GM21723 (cell line): ENCODE measurements around the gene INTU.
A peak's percentile ranks its signal among the peaks of the same experiment; 100 is the strongest.
"Not testable (repeated sequence)": the region's sequence is repeated elsewhere in the genome, so short reads cannot be mapped to it uniquely, and the experiment has no call there.

Source experiments
- ATAC-seq: cut with Tn5 transposase; IDR thresholded peaks from one replicate; pipeline ENCODE4 v1.9.1; 2021; ENCODE audit warnings: mild to moderate bottlenecking, moderate library complexity; ENCODE audit not compliant: unreplicated experiment

Gene INTU

GRCh38 chr4:127642169-127642568, 9.4 kb downstream of the INTU start:
- ATAC-seq = no peak

GRCh38 chr4:127643791-127644190, 11.0 kb downstream of the INTU start:
- ATAC-seq = no peak

GRCh38 chr4:127648061-127648460, 15.3 kb downstream of the INTU start:
- ATAC-seq = no peak

- ATAC-seq = not testable (repeated sequence)
These were observed 22.8 kb downstream of the INTU start for GRCh38 chr4:127655590-127655989.

GRCh38 chr4:127656047-127656680, 23.4 kb downstream of the INTU start:
- no peak for ATAC-seq

- ATAC-seq = no peak
These were observed 27.6 kb downstream of the INTU start for GRCh38 chr4:127660284-127660885.

- ATAC-seq = no peak
These were observed 34.4 kb downstream of the INTU start for GRCh38 chr4:127667116-127667515.

GRCh38 chr4:127667772-127668171, 35.0 kb downstream of the INTU start:
- ATAC-seq = no peak

GRCh38 chr4:127668770-127669169, 36.0 kb downstream of the INTU start:
- ATAC-seq = no peak

- ATAC-seq = no peak
These were observed 36.9 kb downstream of the INTU start for GRCh38 chr4:127669691-127670090.

GRCh38 chr4:127672111-127672510, 39.4 kb downstream of the INTU start:
- no peak for ATAC-seq

- no peak for ATAC-seq
These were observed 52.5 kb downstream of the INTU start for GRCh38 chr4:127685292-127685691.

GRCh38 chr4:127686658-127687057, 53.9 kb downstream of the INTU start:
- ATAC-seq = no peak

- ATAC-seq = no peak
These were observed 54.8 kb downstream of the INTU start for GRCh38 chr4:127687580-127687979.

GRCh38 chr4:127698789-127699200, 66.0 kb downstream of the INTU start:
- ATAC-seq = peak; percentile 100

GRCh38 chr4:127708985-127709384, 76.2 kb downstream of the INTU start:
- ATAC-seq = no peak

GRCh38 chr4:127709456-127709855, 76.7 kb downstream of the INTU start:
- ATAC-seq = no peak

GRCh38 chr4:127730142-127730913, 97.6 kb downstream of the INTU start, which contains the start of gene SLC25A31:
Gene SLC25A31, plus strand, starts transcription at chr4:127730400. Its CDS starts 146 bp downstream, at chr4:127730546.
- ATAC-seq = no peak

GRCh38 chr4:127731406-127731805, 98.6 kb downstream of the INTU start:
- ATAC-seq = no peak

GRCh38 chr4:127732623-127733328, 100.0 kb downstream of the INTU start:
- ATAC-seq = peak; percentile 73

- ATAC-seq = no peak
These were observed 102.2 kb downstream of the INTU start for GRCh38 chr4:127734976-127735375.
